Superior temporal gyrus (tissue), 1 donor: Measurements from ENCODE around the gene CDC42EP4.
"Not testable (repeated sequence)": the region's sequence is repeated elsewhere in the genome, so short reads cannot be mapped to it uniquely, and the experiment has no call there.

Experiments
- DNase-seq: peaks from one replicate; pipeline ENCODE4 v3.0.0-alpha.2; 2016; ENCODE audit errors: extremely low spot score

The CDC42EP4 gene

DNA sequence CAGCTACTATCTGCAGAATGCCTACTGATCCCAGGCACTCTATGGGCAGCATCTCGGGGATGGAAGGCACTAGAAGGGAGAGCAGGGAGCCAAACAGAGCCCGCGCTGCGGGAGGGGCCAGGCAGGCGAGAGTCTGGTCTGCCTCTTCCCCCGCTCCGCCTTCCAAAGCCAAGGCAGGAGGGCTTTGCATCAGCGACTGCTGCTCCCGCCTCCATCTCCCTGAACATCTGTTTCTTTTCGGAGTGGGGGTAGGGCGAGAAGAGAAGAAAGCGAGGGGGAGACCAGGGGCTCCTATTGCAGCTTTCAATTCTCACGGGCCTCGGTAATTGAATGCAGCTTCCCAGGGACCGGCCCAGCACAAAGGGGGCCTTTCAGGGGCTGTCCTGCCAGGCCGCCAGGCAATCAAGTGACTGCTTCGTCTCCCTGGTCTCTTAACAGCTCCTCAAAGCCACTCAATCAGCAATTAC, 31.4 kb upstream of the CDC42EP4 start:
- peak; percentile 78 for DNase-seq

DNA sequence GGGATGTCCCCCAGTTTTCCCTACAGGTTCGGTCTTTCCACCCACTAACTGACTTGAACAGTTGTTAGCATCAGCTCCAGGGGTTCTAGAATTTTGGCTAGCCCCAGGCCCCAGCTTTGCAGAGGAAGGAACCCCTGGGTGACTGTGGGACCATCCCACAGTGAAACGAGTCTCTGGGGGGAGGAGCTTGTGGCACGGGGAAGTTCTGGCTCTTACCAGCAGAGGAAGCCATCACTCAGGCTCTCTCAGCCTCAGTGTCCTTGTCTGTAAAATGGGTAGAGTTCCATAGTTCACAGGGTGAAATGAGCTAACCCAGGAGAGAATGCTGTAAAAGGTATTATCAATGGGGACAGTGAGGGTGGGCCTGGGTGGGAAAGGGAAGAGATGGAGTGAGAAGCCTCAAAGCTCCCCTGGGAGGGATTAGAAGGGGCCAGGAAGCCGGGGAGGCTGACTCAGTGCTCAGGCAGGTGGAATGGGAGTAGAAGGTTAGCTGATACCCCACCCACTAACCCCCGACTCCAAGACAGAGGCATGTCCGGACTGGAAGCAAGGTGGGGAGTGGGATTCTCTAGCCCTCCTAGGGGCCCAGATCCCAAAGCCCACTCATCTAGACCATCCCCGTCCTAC, 30.9 kb upstream of the CDC42EP4 start:
- no peak for DNase-seq

DNA sequence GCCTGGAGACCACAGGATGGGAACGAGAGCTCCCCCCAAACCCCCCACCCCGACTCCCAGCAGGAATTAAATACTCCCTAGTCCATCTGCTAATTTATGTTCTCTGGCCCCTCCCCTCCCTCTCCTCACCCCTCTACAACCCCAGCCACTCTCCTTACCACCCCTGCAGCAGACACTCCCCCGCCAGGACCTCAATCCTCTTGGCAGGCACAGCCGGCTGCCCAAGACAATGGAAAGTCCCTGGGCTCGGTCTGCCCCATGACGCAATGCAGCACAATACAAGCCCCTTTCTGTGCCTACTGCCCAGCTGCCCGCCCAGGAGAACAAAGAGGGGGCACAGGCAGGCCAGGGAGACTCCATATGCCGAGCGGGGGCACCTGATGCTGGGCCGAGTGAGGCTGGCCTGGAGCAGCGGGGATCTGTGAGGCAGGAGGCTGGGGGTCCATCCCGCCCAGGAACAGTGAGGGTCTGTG, 30.3 kb upstream of the CDC42EP4 start:
- peak; percentile 96 for DNase-seq

DNA sequence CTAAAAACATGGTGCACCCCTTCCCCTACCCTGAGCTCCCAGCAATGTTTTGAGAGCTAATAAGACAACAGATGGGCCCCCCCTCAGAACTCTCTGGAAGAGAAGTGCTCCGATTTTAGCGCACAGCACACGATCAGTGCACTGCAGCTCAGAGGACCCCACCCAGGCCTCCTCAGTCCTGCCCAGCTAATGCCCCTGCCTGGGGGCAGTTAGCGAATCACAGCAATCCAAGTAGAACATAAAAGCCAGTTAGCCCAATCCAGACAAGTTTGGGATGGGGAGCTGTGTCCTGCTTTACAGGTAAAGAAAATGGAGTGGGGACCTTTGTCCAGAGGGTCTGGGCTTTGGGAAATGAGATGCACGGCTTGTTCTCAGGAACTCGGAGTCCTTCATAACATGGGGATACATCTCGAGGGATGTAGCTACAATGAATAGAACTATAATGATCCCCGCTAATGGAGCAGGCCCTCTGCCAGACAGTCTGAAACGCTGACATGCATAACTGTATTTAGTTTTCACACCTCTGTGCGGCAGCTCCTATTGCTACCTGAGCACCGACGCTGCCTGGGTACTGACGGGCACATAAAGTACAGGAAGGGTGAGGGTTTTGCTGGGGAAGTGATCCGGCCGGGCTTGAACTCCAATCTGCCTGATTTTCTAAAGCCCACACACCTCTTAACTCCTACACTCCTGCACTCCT, 29.7 kb upstream of the CDC42EP4 start:
- no peak for DNase-seq

DNA sequence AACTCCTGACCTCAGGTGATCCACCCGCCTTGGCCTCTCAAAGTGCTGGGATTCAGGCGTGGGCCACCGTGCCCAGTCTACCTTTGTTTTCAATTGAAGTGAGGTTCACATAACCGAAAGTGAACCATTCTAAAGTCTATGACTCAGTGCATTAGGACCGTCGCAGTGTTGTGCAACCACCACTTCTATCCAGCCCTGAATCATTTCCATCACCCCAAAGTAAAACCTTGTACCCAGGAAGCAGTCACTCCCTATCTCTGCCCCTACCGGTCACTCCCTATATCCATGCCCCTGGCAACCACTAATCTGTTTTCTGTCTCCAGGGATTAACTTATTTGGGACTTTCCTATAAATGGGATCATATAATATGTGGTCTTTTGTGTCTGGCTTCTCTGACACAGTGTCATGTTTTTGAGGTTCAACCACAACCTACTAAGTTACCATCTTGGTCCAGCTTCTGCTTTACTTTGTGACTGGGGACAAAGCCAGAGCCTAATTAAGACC, 28.3 kb upstream of the CDC42EP4 start:
- DNase-seq, result no peak

DNA sequence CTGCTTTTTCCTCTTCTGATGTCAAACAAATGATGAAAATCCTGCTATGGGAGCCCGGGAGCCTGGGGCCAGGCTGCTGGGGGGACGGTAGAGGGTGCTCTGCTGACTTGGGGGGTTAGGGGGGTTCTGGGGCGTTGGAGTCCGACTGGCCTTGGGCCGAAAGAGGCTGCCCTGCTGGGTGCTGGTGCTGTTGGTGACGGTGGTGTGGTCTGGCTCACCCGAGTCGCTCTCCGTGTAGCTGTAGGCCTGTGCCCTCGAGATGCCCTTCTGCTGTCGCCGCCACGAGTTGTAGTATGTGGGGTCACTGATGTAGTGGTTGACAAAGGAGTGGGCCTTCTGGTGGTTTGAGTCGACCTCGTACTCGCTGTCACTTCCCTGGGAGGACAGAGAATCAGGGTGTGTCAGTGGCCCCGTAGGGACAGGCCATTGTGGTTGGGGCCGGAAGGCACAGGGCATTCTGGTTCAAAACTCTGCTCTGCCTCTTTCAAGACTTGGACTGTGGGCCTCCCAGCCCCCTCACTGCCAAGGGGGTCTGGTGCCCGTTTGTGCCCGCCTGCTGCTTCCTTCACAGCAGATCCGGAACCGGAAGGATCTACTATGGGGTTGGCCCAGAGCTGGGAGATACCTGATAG, 26.9 kb upstream of the CDC42EP4 start:
- no peak for DNase-seq

DNA sequence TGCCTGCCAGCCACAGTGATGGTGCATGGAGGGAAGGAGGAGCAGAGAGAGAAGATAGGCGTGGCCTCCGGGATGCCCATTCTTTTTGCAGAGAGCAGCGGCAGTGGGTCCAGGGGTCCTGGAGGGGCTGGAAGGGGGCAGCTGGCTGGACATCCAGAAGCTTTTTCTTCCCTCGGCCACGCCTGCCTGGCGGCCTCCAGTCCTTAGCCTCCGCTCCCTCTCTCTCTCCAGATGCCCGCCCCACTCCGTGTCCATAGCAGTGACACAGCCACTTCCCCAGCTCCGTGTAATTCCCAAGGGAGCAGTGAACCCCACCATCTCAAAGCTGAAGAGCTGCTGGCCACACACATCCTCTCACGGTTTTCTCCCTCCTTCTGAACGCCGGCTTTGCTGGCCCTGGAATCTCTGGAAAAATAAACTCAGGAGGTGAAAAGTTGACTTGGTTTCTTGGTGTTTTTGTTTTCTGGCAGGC, 26.3 kb upstream of the CDC42EP4 start:
- DNase-seq, result no peak

DNA sequence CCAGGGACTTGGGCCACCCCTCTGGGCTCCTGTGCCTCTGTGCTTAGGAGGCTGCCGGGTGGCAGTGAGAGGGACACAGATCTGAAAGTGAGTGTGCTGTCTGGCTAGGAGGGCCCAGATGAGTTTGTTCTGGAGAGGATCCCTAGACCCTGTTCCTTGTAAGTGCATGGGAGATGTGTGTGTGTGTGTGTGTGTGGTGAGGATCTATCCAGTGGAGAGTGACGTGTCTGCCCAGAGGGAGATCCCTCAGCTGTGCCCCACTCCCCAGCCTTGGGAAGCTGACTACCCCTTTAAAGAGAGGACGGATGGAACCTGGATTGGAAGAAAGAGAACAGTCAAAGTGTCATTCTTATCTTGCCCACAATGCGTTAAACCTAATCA, 25.5 kb upstream of the CDC42EP4 start:
- no peak for DNase-seq

DNA sequence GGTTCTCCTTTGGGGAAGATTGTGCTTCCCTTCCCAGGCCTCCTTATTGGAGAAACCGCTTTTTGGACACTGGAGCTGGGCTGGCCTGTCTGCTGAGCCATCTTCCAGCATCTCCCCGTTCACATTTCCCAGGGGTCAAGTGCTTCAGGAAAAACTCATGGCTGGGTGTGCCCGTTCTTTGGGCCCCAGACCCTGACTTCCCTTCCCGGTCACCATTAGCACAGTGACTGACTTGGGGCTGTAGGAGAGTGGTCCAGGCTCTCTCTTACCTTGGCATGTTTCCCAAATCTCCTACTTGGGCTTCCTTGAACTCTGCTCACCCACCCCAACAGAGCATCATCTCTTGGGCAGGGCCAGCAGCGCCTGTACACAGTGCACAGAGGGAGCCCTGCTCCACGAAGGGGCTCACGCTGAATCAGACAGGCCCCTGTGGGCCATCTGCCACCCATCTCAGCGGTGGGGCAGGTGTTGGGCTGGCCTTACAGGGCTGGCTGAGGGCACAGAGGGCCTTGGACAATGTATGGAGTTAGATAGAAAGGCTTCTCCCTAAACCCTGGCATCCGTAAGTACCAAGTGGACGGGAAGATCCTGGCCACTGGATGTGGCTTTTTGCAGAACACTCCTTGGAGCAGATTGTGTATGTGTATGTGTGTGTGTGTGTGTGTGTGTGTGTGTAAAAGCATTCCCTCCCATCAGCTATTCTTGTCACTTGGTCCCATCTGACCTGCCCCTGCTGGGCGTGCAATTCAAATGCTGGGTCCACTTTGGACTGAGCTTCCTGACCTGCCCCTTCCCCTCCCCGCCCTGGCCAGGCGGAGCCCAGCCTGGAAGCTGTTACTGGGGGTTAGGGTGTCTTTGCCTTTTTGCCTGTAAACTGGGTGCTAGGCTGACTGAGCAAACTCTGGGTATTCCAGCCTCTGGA, 24.9 kb upstream of the CDC42EP4 start:
- no peak for DNase-seq

DNA sequence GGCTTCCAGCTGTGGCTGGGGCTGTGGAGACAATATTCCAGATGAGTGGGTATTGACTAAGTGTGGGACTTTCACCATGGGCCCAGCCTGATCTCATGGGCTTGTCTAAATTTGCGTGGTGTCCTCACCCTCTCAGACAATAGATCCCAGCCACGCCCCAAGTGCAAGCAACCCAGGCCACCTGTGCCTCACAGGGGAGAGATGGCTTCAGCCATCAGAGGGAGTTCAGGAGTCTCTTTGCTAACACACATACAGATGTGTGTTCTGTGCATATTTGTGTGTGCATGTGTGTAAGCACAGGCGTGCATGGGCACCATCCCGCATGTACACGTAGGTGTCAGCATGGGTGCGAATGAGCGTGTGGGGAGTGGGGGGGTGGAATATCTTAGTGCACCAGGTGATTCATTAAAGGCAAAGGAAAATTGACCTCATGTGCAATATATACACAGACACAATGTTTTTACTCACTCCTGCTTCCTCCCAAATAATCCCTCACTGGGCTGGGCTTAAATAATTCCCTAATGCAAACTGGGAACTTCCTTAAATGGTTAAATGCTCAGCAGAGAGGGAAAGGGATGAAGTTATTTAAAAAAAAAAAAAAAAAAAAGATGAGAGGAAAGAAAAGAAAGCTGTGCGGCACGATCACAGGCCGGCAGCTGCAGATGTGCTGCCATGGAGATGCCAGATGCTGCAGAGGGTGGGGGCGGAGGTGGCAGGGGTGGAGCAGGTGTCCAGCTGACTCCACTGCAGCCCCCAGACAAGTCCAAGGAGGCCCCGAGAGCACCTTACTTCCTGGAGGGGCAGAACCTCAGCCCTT, 24.0 kb upstream of the CDC42EP4 start:
- no peak for DNase-seq

DNA sequence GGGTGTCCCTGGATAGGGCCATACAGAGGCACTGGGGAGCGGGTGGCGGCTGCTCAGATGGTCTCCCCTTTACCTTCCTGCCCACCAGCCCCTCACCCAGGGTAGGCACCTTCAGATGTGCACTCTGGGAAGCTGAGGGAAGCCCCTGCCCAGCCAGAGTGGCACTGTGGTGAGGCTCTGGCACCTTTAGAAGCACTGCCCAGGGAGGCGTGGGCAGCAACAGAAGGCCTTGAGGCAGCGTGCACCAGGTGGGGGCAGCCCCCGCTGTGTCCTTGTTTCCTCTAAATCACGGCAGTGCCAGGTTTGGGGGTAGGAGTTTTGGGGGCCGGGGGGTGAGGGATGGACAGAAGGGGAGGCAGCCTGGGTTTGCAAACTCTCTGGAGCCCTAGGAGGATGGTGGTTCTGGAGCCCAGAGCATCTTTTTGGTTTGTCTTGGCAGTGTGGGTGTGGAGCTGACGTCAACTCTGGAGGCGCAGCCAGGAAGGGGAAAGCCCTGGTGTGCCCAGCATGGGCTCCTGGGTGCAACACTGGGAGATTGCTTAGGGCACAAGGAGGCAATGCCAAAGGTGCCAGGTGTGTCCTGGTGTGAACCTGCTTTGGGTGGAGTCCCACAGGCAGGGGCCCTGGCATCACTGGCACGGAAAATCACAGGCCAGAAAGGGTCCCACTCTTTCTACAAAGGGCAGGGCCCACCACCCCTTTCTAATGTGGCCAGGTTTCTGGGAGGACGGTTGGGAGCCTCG, 23.1 kb upstream of the CDC42EP4 start:
- no peak for DNase-seq

DNA sequence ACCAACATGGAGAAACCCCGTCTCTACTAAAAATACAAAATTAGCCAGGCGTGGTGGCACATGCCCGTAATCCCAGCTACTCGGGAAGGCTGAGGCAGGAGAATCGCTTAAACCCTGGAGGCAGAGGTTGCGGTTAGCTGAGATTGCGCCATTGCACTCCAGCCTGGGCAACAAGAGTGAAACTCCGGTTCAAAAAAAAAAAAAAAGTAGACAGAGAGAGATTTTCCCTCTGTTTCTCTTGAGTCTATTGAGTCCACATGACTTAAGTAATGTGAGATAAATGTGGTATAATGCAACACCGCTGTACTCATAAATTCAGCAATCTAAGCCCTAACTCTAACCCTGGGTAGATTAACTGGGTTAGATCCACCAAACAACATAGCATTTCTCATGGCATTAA, 21.6 kb upstream of the CDC42EP4 start:
- DNase-seq, result not testable (repeated sequence)

DNA sequence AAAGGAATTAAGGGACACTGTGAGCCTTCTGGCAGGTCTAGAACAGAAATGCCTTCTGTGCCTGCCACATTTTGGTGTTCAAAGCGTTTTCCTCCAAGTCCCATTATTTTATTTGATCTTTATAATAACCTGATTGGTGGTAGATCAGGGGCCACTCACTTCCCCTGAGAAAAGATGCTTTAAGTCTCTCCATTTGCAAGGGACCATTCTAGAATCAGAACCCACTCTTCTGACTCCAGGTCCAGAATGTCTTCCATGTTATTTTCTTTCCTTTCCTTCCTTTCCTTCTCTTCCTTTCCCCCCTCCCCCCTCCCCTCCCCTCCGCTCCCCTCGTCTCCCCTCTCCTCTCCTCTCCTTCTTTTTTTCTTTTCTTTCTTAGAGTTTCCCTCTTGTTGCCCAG, 19.3 kb upstream of the CDC42EP4 start:
- DNase-seq, result no peak

DNA sequence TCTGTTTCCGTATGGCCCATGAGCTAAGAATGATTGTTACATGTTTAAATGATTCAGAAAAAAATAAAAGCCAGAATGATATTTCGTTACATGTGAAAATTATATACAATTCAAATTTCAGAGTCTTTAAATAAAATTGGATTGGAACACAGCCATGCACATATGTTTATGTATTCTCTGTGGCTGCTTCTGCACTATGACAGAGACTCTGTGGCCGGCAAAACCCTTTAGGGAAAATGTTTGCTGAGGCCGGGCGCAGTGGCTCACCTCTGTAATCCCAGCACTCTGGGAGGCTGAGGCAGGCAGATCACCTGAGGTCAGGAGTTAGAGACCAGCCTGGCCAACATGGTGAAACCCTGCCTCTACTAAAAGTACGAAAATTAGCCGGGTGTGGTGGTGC, 15.9 kb upstream of the CDC42EP4 start:
- DNase-seq, result no peak

DNA sequence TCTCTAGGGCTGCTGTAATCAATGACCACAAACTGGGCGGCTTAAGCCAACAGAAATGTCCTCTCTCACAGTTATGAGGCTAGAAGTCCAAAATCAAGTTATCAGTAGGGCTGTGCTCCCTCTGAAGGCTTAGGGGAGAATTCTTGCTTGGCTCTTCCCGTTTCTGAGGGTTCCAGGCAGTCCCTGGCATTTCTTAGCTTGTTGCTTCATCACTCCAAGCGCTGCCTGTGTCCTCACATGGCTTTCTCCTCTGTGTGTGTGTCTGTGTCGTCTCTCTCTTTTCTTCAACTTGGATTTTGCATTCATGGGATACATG, 13.7 kb upstream of the CDC42EP4 start:
- no peak for DNase-seq

DNA sequence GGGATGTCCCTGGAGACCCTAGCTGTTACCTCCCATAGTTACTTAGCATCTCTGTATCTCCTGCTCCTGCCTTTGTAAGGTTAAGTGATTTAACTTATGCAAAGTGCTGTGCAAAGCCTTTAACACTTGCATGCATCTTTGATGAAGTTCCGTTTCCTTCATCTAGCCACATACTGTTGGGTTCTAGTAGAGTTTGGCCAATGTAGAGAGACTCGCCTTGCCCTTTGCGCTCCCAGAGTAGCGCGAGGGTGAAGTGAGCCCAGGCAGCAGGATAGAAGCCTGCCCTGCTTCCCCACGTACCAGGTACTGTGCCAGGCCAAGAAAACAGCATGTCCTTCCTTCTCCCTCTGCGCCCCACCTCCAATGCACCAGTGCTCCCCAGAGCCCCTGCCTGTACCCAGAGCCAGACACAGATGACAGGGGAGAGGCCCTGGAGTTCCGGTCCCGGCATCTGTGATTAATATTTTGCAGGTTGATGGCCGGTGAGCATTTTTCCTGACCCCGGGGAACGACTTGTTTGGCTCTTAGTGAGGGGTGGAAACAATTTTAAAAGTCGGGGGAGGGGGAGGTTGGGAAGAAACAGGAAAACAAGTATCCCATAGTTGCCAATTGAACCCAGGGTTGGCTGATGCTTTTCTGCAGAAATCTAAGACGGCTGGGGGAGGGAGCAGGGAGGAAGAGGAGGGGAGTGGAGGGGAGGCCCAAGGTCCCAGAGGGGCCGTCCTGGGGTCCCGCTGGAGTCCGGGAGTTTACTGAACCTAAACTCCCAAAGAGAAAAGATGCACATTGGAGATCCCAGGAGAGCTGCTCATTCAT, 13.1 kb upstream of the CDC42EP4 start:
- no peak for DNase-seq

DNA sequence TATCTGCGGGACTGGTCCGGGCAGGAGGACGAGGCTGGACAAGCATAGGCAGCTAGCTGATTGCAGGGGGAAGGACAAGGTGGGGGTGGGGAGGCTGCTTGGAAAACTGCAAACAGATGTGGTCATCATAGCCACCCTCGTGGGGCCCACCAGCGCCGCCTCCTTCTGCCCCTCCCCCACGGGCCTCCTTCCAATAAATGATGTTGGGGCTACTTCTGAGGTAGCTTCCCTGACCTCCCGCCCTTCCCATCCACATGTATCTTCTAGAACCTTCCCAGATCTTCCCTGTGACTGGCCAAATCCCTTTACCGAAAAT, 12.3 kb upstream of the CDC42EP4 start:
- no peak for DNase-seq

DNA sequence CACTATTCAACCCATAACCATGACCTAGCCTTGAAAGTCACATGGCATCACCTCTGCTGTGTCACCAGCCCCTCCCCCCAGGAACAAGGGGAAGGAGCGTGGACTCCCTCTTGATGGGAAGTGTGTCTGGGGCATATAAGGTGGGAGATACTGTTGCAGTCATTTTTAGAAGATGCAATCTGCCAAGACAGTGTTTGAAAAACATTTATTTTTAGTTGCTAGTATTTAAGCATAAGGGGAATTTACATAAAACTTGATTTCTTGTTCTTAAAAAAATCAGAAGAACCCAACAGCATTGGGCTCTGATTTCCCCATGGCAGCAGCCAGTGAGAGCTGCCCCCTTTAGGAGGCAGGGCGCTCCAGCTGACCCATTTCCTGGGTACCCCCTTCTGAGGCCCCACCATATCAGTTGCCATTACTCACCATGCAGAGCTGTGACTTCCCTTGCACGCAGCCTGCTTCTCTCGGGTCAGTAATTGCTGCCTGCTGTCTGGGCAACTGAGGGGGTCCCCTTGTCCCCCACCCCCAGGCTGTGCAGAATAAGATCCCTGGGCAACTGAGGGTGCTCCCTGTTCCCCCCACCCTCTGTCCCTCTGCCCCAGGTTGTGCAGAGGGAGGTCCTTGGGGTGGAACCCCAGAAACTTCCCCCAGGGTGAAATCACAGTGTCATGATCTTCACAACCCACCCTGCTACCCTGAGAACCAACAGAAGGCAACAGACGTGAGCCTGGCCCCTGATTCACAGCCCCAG, 11.8 kb upstream of the CDC42EP4 start:
- no peak for DNase-seq
